DMS153 (cell line): ENCODE results near the gene PRSS21.

Experiments used
- DNase-seq: peaks from one replicate; lab custom pipeline; 2025; lab: John Stamatoyannopoulos, UW

PRSS21 gene

GRCh38 chr16:2845116-2845515, 28.1 kb downstream of the PRSS21 start:
- DNase-seq = no peak

GRCh38 chr16:2846511-2847310, 29.7 kb downstream of the PRSS21 start:
- DNase-seq = no peak

DNA sequence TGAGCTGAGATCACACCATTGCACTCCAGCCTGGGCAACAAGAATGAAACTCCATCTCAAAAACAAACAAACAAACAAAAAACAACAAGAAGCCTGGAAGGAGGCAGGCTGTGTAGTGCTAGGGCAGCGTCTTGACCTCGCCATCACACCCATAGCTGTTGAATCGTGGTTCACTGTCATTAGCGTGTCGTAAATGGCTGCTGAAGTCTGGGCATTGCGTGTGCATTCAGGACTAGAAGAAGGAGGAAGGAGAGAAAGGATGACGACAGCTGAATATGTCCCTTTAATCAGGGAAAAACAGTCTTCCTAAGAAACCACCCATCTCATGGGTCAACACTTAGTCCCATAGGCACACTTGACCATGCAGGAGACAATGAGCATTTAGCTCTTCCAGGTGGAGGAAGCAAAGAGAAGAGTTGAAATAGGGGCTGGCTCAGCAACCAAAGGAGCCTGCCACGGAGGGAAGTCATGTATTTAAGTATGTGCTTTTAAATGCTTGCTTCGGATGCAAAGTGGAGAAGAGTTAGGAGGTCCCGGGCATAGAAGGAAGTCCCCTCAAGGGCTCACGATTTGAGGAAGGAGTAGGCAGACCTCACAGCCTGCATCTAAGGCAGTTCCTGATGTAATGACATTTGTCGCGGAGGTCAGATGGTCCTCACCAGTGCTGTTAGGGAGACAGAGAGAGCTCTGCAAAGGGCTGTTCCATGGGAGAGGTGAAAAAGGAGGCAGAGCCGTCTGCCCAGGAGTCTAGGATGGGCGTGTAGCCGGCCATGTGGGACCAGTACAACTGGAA, 32.1 kb downstream of the PRSS21 start:
- DNase-seq = no peak

GRCh38 chr16:2852003-2852730, 35.1 kb downstream of the PRSS21 start:
- no peak for DNase-seq

GRCh38 chr16:2852731-2853507, 35.9 kb downstream of the PRSS21 start:
- no peak for DNase-seq

DNA sequence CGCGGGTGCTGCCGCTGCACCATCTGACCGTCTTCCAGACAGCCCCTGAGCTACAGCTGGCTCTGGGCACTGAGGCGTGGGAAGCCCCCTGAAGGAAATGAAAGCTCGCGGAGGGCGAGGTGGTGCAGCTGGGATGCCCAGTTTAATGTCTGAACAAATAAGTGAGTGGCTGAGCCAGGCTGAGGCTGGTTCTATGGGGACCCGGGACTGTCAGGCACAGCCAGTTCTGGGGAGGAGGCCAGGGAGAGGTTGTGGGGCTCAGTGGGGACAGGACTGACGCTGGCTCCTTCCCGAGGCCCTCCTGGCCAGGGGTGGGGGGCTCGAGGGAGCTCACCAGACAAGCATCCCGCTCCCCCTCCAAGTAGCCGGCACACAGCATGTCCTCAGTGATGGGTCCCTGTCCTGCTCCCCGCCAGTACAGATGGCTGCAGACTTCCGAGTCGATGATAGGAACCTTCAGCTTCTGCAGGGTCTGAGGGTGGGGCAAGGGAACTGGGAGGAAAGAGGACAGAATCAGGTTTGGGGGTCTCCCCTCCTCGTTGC, 36.6 kb downstream of the PRSS21 start:
- no peak for DNase-seq

GRCh38 chr16:2854700-2855309, 37.8 kb downstream of the PRSS21 start:
- no peak for DNase-seq

GRCh38 chr16:2855536-2855935, 38.5 kb downstream of the PRSS21 start:
- no peak for DNase-seq

DNA sequence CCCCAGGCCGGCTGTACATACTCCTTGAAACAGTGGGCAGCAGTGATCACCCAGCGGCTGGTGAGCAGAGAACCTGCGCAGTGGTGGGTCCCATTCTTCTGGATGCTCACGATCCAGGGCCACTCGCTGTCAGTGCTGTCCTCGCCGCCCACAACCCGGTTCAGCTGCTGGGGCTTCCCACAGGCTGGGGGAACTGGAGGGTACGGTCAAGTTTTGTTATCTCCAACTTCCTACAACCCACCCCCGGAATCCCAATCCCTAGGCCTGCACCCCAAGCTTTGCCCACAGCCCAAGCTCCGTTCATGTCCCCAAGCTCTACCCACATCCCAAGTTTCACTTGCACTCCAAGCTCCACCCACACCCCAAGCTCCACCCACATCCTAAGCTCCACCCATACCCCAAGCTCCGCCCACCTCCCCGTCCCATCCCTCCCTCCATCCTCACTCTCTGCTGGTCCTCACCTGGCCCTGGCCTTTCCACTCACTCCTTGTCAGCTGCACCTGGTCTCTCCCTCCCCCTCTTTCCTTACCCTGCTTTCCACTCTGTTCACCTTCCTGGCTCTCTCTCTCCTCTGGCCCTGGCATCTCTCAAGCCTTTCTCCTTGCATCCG, 39.1 kb downstream of the PRSS21 start:
- DNase-seq = no peak

DNA sequence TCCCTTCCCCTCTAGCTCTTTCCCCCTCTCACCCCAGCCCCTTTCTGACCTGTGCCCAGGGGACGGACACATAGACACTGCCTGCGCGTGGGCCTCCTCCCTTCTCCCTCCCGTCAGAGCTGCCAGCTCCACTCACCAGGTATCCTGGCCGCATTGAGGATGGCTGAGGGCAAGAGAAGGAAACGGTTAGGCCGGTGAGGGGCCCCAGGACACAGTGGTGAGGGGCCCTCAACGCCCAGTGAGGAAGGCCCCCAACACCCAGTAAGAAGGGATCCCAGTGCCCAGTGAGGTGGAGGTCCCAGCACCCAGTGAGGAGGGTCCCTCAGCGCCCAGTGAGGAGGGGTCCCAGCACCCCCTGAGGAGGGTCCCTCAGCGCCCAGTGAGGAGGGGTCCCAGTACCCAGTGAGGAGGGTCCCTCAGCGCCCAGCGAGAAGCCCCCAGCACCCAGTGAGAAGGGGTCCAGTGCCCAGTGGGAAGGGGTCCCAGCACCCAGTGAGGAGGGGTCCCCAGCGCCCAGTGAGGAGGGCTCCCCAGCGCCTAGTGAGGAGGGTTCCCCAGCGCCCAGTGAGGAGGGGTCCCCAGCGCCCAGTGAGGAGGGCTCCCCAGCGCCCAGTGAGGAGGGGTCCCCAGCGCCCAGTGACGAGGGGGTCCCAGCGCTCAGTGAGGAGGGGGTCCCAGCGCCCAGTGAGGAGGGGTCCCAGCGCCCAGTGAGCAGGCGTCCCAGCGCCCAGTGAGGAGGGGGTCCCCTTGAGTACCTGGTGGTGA, 39.8 kb downstream of the PRSS21 start:
- no peak for DNase-seq

DNA sequence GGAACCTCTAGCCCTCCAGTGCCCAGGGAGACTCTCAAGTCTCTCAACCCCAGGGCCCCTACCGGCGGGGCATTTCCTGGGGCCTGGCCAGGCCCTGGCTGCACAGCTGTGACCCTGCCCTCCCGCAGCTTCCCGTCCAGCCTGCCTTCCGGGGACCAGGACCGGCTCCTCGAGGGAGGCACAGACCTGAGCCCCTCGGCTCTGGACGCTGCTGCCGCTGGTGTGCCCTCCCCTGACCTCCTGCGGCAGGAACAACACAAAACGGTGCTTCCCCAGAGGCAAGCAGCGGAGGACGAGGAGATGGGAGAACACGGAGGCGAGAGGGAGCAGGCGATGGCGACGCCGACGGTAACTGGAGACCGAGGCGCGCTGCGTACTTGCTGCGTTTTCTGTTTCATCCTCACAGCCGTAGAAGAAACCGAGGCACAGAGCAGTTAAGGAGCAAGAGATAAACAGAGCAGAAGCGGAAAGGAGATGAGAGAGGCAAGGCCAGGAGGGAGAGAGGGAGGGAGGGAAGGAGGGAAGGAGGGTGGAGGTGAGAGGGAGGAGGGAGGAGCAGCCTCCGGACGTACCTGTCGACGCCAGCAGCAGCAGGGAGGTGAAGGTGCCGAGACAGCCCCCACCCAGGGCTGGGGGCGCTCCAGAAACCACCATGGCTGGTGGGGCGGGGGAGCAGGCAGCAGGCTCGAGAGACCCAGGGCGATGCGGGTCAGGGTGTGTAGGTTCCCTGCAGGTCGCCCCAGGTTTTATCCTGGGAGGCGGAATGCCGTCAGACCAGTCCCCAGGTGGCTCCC, 40.6 kb downstream of the PRSS21 start, which contains the start of gene PRSS22:
Gene PRSS22, minus strand, starts transcription at position 720 of the 794 bp plus-strand sequence. Its CDS starts 66 bp downstream, at position 654.
- no peak for DNase-seq

- peak; percentile 79 for DNase-seq
Observed at GRCh38 chr16:2858245-2859025, 41.4 kb downstream of the PRSS21 start.

DNA sequence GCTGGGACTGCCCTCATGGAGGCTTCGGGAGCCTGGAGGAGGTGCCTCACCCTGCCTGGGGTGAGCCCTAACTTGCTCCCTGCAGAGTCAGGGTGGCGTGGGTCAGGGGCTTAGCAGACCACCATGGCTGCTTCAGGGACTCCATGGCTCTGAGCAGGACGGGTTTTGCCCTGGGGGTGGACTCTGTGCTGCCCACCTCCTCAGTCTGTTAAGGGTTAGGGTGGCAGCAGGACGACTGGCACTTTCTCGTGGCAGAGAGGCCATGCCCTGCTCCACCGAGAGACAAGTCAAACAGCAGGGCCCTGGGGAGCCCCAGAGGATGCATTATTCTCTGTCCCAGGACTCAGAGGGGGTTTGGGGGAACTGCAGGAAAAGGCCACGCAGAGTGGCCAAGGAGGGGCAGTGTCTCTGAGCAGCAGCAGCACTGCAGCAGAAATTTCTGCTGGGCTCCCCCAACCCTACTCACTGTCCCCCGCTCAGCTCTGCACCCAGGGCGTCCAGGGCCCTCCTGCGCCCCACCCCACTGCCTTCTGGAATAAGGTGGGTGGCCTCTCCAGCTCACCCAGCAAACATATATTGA, 42.7 kb downstream of the PRSS21 start:
- DNase-seq = no peak

DNA sequence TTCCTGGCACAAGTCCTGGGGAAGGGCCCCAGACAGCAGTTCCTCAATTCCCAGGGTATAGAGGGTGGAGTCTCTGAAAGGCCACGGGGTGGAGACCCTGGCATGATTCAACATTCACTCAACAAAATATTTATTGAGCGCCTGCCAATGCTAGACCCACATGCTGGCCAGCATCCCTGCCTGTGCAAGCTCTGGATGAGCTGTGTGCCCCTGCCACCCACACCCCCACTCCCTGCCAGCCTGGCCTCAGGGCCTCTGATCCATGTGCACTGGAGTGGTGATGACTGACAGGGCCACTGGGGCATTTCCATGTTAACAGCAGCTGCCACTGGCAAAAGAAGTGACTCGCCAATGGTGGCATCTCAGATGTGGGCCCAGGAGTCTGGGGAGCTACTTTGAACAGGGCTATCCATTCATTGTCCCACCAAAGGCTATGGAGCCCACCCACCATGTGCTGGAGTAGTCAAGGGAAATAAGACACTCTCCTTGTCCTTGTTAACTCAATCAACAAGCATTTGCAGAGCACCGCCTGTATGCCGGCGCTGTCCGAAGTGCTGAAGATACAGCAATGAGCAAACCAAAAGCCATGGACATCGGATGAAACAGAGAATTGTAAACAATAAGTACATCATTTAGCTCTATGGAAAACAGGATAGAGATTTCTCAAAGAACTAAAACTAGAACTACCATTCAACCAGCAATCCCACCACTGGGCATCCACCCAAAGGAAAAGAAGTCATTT, 44.0 kb downstream of the PRSS21 start:
- DNase-seq = no peak

- DNase-seq = no peak
Observed at GRCh38 chr16:2865651-2866050, 48.6 kb downstream of the PRSS21 start.

GRCh38 chr16:2866431-2866830, 49.4 kb downstream of the PRSS21 start:
- no peak for DNase-seq

GRCh38 chr16:2867661-2867986, 50.6 kb downstream of the PRSS21 start:
- DNase-seq = no peak
